ENCODE data around the gene IZUMO1. TPM values are rescaled to one million over a fixed set of nuclear protein-coding genes. Genes with fewer than 3 reads are reported as not detected.
A peak's percentile ranks its signal among the peaks of the same experiment; 100 is the strongest.
"Not testable (repeated sequence)": the region's sequence is repeated elsewhere in the genome, so short reads cannot be mapped to it uniquely, and the experiment has no call there.

IZUMO1 gene
- total RNA-seq, 1 donor from 2014 or later, result 0.33 TPM

GRCh38 chr19:48713864-48714755, 32.6 kb downstream of the IZUMO1 start:
- DNase-seq (ENCODE audit: low read depth, low spot score), result peak; percentile 98

GRCh38 chr19:48713041-48713863, 33.5 kb downstream of the IZUMO1 start:
- DNase-seq (ENCODE audit: low read depth, low spot score), result no peak

- no peak for DNase-seq (ENCODE audit: low read depth, low spot score)
Observed at GRCh38 chr19:48711106-48711662, 35.5 kb downstream of the IZUMO1 start.

GRCh38 chr19:48708471-48708870, 38.2 kb downstream of the IZUMO1 start:
- DNase-seq (ENCODE audit: low read depth, low spot score), result no peak

GRCh38 chr19:48705431-48705830, 41.3 kb downstream of the IZUMO1 start:
- DNase-seq (ENCODE audit: low read depth, low spot score), result no peak

- DNase-seq (ENCODE audit: low read depth, low spot score), result no peak
Observed at GRCh38 chr19:48703316-48703715, 43.4 kb downstream of the IZUMO1 start.

- no peak for DNase-seq (ENCODE audit: low read depth, low spot score)
Observed at GRCh38 chr19:48702701-48703100, 44.0 kb downstream of the IZUMO1 start.

- DNase-seq (ENCODE audit: low read depth, low spot score), result no peak
Observed at GRCh38 chr19:48698046-48698445, 48.7 kb downstream of the IZUMO1 start.

- DNase-seq (ENCODE audit: low read depth, low spot score), result no peak
Observed at GRCh38 chr19:48696353-48697010, 50.2 kb downstream of the IZUMO1 start.

GRCh38 chr19:48695743-48696352, 50.9 kb downstream of the IZUMO1 start, which contains the start of gene FUT2:
TSS of gene FUT2 (plus strand) at chr19:48695971. CDS start at chr19:48702957, 6,986 bp downstream.
- DNase-seq (ENCODE audit: low read depth, low spot score), result no peak

GRCh38 chr19:48693629-48694028, 53.1 kb downstream of the IZUMO1 start:
- DNase-seq (ENCODE audit: low read depth, low spot score), result not testable (repeated sequence)

Other genes with a start within 250 kb of the IZUMO1 start
- under 0.01 and 0.04 TPM in 2 replicates for gene LMTK3, start 235.1 kb downstream of the IZUMO1 start, total RNA-seq
- 0.07 TPM in 1 of 2 replicates, not detected in the other for gene SULT2B1, start 194.7 kb downstream of the IZUMO1 start, total RNA-seq
- gene SPACA4, start 140.2 kb downstream of the IZUMO1 start, total RNA-seq, result not detected in 2 replicates
- 0.73 and 0.99 TPM in 2 replicates for gene FAM83E, start 131.8 kb downstream of the IZUMO1 start, total RNA-seq
- gene RPL18, start 127.7 kb downstream of the IZUMO1 start, total RNA-seq, result 1,737 and 2,640 TPM in 2 replicates
- 6.7 and 9.2 TPM in 2 replicates for gene SPHK2, start 127.4 kb downstream of the IZUMO1 start, total RNA-seq
- 0.85 and 2.2 TPM in 2 replicates for gene DBP, start 109.5 kb downstream of the IZUMO1 start, total RNA-seq
- gene CA11, start 100.7 kb downstream of the IZUMO1 start, total RNA-seq, result 2.3 and 3.2 TPM in 2 replicates
- 0.07 TPM in 1 of 2 replicates, not detected in the other for gene NTN5, start 73.9 kb downstream of the IZUMO1 start, total RNA-seq
- gene FUT2, start 50.9 kb downstream of the IZUMO1 start, total RNA-seq, result not detected in 2 replicates
- gene MAMSTR, start 27.2 kb downstream of the IZUMO1 start, total RNA-seq, result 0.14 and 0.20 TPM in 2 replicates
- gene RASIP1, start 6.3 kb downstream of the IZUMO1 start, total RNA-seq, result 70.1 and 71.7 TPM in 2 replicates
- 8.0 and 10.3 TPM in 2 replicates for gene FUT1, start 5.7 kb upstream of the IZUMO1 start, total RNA-seq
- gene FGF21, start 8.6 kb upstream of the IZUMO1 start, total RNA-seq, result not detected in 2 replicates
- 49.7 and 53.2 TPM in 2 replicates for gene BCAT2, start 64.1 kb upstream of the IZUMO1 start, total RNA-seq
- gene HSD17B14, start 89.6 kb upstream of the IZUMO1 start, total RNA-seq, result 4.8 and 6.4 TPM in 2 replicates
- gene PLEKHA4, start 121.7 kb upstream of the IZUMO1 start, total RNA-seq, result 5.1 and 6.1 TPM in 2 replicates
- gene PPP1R15A, start 125.5 kb upstream of the IZUMO1 start, total RNA-seq, result 32.3 and 35.6 TPM in 2 replicates
- 0.07 TPM in 1 of 2 replicates, not detected in the other for gene TULP2, start 151.8 kb upstream of the IZUMO1 start, total RNA-seq
- 122 and 125 TPM in 2 replicates for gene NUCB1, start 153.4 kb upstream of the IZUMO1 start, total RNA-seq
- not detected in 2 replicates for gene DHDH, start 186.8 kb upstream of the IZUMO1 start, total RNA-seq
- gene BAX, start 208.0 kb upstream of the IZUMO1 start, total RNA-seq, result 120 and 130 TPM in 2 replicates
- gene FTL, start 218.4 kb upstream of the IZUMO1 start, total RNA-seq, result 963 and 1,316 TPM in 2 replicates
- gene GYS1, start 246.4 kb upstream of the IZUMO1 start, total RNA-seq, result 30.3 and 31.4 TPM in 2 replicates
- 376 and 391 TPM in 2 replicates for gene RUVBL2, start 247.0 kb upstream of the IZUMO1 start, total RNA-seq